ENCODE measurements around the gene RNF114.

Gene RNF114

DNA sequence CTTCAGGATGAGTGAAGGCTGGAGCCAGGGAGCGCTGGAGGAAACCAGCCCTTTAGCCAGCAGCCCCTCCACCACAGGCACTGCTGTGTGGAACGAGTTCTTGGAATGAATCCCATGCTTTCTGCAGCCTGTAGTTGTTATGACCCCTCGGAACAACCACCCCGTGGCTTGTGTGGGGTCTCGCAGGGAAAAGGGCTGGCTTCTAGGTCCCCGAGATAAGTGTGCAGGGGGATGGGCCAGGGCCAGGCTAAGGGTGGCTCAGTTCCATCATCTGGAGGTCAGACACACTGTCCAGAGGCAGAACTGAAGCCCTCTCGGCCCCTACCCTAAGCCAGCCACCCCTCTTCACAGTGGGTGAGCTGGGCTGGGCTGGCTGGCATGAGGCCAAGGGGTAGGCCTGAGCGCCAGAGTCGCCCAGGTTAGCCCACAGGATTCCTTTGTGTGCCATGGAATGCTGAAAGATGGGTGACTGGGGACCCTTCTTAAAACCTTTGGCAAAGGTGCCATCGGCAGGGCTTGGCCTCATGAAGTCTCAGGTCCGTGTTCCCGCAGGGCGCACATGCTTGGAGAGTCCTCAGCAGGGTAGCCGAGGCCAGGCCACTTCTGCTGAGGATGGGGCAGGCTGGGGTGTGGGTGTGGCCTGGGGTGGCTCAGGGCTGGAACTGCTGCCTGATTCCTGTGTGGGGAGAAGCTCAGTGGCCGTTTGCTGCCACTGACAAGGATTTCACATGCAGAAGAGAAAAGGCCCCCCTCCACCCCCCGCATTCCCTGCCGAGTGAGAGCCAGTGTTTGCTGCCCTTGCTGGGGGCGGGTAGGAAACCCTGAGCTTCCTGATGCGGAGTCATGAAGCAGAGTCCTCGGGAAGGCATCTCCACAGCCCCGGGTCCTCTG is 45.5 kb upstream of the RNF114 start:
- no peak overlapping the region for H3K4me2 ChIP-seq (ENCODE audit: low read depth, low read length, poor library complexity, severe bottlenecking)
- H3K79me2 ChIP-seq (ENCODE audit: insufficient read depth, low read length), result no peaks in the 10 kb centered on the region
- H3K36me3 ChIP-seq (ENCODE audit: insufficient read depth, low read length), result no peaks in the 10 kb centered on the region; the same call in 1 of the 2 replicates
- H3K27me3 ChIP-seq (ENCODE audit: insufficient read depth, low read length, poor library complexity, severe bottlenecking), result no peaks in the 10 kb centered on the region
- TF ChIP-seq, protein P1, sequence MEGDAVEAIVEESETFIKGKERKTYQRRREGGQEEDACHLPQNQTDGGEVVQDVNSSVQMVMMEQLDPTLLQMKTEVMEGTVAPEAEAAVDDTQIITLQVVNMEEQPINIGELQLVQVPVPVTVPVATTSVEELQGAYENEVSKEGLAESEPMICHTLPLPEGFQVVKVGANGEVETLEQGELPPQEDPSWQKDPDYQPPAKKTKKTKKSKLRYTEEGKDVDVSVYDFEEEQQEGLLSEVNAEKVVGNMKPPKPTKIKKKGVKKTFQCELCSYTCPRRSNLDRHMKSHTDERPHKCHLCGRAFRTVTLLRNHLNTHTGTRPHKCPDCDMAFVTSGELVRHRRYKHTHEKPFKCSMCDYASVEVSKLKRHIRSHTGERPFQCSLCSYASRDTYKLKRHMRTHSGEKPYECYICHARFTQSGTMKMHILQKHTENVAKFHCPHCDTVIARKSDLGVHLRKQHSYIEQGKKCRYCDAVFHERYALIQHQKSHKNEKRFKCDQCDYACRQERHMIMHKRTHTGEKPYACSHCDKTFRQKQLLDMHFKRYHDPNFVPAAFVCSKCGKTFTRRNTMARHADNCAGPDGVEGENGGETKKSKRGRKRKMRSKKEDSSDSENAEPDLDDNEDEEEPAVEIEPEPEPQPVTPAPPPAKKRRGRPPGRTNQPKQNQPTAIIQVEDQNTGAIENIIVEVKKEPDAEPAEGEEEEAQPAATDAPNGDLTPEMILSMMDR (conservative IDR thresholded peaks at IDR 0.05; ENCODE audit: low read length), result no peak
- no peak for TF ChIP-seq EZH2phosphoT487 (IDR thresholded peaks at IDR 0.05; ENCODE audit: borderline replicate concordance)
- H3K9ac ChIP-seq (ENCODE audit: low read depth, low read length, poor library complexity, severe bottlenecking), result no peak overlapping the region
- no peak overlapping the region for H2AFZ ChIP-seq (ENCODE audit: low read length)
- no peaks in the 10 kb centered on the region for H4K20me1 ChIP-seq (ENCODE audit: insufficient read depth, low read length, poor library complexity, severe bottlenecking)
- H3K4me1 ChIP-seq (ENCODE audit: insufficient read depth, low read length, poor library complexity, severe bottlenecking), result no peaks in the 10 kb centered on the region
- no peaks in the 10 kb centered on the region for H3K9me3 ChIP-seq (ENCODE audit: insufficient read depth, low read depth, low read length)
- H3K4me3 ChIP-seq (ENCODE audit: low read length, poor library complexity, severe bottlenecking), result no peak overlapping the region
- H3K9me2 ChIP-seq (replicated peaks; ENCODE audit: low read depth, low read length), result no peaks in the 10 kb centered on the region
- no peaks in the 10 kb centered on the region for H3F3A ChIP-seq (ENCODE audit: low read depth)

DNA sequence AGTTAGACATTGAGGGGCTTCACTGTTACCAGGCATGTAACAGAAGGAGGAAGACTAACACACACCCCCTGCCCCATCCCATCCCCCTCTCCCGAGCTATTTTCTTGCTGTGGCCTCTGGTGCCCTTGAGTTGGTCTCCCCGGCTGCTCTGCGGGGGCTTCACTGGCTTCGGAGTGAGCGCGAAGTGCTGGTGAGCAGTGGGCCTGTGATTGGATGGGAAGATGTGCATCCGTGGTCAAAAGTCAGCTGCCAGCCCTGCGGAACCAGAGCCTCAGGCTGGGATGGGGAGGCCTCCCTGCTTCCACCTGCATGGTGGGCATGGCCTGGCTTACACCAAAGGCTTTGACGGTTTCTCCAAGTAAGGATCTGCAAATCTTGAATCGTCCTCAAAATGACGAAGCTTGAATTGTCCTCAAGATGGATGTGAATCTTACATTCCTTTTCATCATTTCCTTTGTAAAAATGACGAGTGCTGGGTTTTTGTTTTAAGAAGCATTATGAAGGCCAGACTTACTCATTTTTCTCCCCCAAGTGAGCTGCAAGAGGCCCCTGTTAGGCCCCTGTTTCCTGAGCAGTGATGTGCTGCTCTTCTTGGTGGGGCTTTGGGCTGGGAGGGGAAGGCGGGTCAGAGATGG is 44.6 kb upstream of the RNF114 start:
- no peak overlapping the region for H3K4me2 ChIP-seq (ENCODE audit: low read depth, low read length, poor library complexity, severe bottlenecking)
- H3K4me3 ChIP-seq (ENCODE audit: low read length, poor library complexity, severe bottlenecking), result no peak overlapping the region
- H3K9me2 ChIP-seq (replicated peaks; ENCODE audit: low read depth, low read length), result no peaks in the 10 kb centered on the region
- no peaks in the 10 kb centered on the region; the same call in 1 of the 2 replicates for H3K36me3 ChIP-seq (ENCODE audit: insufficient read depth, low read length)
- H3K9ac ChIP-seq (ENCODE audit: low read depth, low read length, poor library complexity, severe bottlenecking), result no peak overlapping the region
- TF ChIP-seq, protein P1 (conservative IDR thresholded peaks at IDR 0.05; ENCODE audit: low read length), result no peak
- no peak for TF ChIP-seq EZH2phosphoT487 (IDR thresholded peaks at IDR 0.05; ENCODE audit: borderline replicate concordance)
- H3F3A ChIP-seq (ENCODE audit: low read depth), result no peaks in the 10 kb centered on the region
- no peaks in the 10 kb centered on the region for H3K79me2 ChIP-seq (ENCODE audit: insufficient read depth, low read length)
- no peaks in the 10 kb centered on the region for H3K27me3 ChIP-seq (ENCODE audit: insufficient read depth, low read length, poor library complexity, severe bottlenecking)
- H4K20me1 ChIP-seq (ENCODE audit: insufficient read depth, low read length, poor library complexity, severe bottlenecking), result no peaks in the 10 kb centered on the region
- no peak overlapping the region for H2AFZ ChIP-seq (ENCODE audit: low read length)
- H3K9me3 ChIP-seq (ENCODE audit: insufficient read depth, low read depth, low read length), result no peaks in the 10 kb centered on the region
- H3K4me1 ChIP-seq (ENCODE audit: insufficient read depth, low read length, poor library complexity, severe bottlenecking), result no peaks in the 10 kb centered on the region

DNA sequence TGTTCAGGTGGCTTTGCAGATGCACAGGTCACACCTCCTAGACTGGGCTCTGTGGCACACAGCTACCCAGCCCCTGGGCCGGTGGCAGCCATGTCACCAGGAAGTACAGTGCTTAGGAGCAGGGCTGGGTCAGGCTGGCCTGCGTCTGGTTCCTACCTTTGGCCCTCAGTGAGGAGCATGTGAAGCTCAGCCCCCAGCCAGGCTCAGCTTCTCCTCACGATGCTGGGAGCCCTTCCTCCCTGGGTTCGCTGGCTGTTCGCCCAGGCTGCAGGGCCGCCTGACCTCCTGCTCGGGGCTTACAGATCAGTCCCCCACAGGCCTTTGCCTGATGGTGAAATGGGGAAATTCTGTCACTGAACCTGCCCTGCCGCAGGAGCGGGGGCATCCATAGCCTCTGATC is 43.9 kb upstream of the RNF114 start:
- Histone ChIP-seq H3K27me3 (ENCODE audit: insufficient read depth, low read length, poor library complexity, severe bottlenecking) (no peaks in the 10 kb centered on the region), H3K79me2 (ENCODE audit: insufficient read depth, low read length) (no peaks in the 10 kb centered on the region), H3K4me3 (ENCODE audit: low read length, poor library complexity, severe bottlenecking) (no peak overlapping the region), H2AFZ (ENCODE audit: low read length) (no peak overlapping the region), H3K9me3 (ENCODE audit: insufficient read depth, low read depth, low read length) (no peaks in the 10 kb centered on the region), H3K9ac (ENCODE audit: low read depth, low read length, poor library complexity, severe bottlenecking) (no peak overlapping the region), H3K4me2 (ENCODE audit: low read depth, low read length, poor library complexity, severe bottlenecking) (no peak overlapping the region), H4K20me1 (ENCODE audit: insufficient read depth, low read length, poor library complexity, severe bottlenecking) (no peaks in the 10 kb centered on the region), H3K4me1 (ENCODE audit: insufficient read depth, low read length, poor library complexity, severe bottlenecking) (no peaks in the 10 kb centered on the region), H3K9me2 (replicated peaks; ENCODE audit: low read depth, low read length) (no peaks in the 10 kb centered on the region), H3K36me3 (ENCODE audit: insufficient read depth, low read length) (no peaks in the 10 kb centered on the region; the same call in 1 of the 2 replicates), H3F3A (ENCODE audit: low read depth) (no peaks in the 10 kb centered on the region)
- no peak for TF ChIP-seq EZH2phosphoT487 (IDR thresholded peaks at IDR 0.05; ENCODE audit: borderline replicate concordance)
- TF ChIP-seq, protein P1 (conservative IDR thresholded peaks at IDR 0.05; ENCODE audit: low read length), result no peak
